ENCODE measurements around the gene CTSL. TPM values are rescaled to one million over a fixed set of nuclear protein-coding genes. Genes with fewer than 3 reads are reported as not detected.

Gene CTSL
- polyA plus RNA-seq, 1 donor: 37.5 TPM

DNA sequence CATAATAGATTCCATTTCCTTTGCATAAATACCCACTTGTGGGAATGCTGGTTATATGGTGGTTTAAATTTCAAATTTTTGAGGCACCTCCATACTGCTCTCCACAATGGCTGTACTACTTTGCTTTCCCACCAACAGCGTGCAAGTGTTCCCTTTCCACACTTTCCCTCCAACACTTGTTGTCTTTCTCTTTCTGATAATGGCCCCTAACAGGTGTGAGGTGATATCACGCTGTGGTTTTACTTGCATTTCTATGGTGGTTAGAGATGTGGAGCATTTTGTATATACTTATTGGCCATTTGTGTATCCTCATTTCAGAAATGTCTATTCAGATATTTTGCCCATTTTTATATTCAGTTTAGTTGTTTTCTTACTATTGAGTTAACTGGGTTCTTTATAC lies 34.6 kb downstream of the CTSL start:
- no peak for DNase-seq

DNA sequence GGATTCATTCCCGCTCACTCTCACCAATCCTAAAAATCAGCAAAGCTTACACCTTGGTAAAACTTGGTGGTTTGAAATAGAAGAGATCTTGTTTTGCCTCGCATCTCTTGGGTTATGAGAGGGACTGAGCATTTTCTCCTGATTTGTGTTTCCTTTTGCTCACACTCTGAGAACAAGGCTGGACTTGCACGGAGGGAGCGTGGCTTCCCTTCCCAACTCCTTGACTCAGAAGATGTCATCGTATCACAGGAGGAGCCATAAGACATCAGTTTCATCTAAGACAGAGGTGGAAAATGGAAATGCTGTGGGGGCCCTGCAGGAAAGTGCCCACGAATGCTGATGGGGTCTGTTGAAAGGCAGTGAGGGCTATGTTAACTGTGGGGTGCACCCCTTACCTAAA lies 37.4 kb downstream of the CTSL start:
- DNase-seq: no peak

DNA sequence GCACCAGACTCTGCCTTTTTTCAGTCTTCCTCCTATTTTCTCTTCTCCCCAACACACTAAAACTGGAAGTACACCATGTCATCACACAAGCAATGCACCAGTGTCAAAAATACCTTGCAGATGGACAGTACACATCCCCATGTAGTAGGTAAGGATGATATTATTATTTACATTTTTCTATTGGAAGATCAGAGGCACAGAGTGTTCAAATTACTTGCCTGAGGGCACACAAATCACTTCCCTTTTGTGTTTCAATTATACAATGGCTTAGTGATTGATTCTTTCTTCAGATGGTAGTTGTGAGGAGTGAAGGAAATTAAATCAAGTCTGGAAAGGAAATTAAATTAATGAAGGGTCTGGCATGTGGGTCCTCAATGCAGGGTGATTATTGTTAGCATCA lies 39.6 kb downstream of the CTSL start:
- DNase-seq: no peak

DNA sequence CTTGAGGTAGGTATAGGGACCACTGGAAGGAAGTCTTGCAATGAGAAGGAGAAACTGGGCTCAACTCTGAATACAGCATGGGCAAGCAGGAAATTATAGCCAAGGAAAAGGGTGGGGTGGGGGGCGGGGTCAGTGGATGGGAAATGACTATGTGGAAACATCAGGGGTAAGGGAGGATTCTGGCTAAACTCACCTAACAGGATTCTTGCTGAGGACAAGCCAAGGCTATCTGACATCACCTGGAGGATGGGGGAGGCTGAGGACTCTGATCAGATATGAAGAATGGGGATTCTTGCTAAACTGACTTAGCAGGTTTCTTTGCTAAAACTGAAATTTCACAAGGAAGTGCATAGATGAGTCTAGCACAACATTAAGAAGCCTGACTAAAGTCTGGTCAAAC lies 40.8 kb downstream of the CTSL start:
- no peak for DNase-seq

DNA sequence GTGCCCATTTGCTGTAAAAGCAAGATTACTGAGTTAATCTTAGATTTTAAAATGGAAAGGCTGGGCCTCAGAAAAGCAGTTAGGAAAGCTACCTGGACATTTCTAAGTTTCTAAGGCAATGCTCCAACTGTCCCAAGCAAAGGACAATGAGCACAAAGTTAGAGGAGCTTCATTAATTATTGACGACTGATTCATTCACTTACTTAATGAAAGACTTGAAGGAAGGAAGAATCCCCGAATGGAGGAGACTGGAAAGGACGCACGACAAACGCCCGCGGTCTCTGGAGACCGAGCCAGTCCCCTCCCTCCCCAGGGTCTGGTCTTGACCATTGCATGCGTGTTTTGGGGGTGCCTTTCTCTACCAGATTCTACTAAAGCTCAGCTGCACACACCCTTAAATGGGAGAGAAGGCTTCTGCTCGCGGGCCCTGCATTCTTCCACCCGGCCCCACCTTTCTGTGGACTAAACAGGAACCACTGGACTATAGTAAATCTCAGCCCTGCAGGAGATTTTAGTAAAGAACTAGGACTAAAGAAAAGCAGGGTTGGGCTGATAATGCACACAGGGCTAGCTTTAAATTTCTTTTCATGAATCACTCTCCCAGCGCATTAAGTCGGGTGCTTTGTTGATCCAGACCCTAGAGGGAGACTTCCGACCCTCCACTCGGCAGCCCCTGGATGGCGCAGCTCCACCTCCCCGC lies 44.8 kb downstream of the CTSL start:
- no peak for DNase-seq

DNA sequence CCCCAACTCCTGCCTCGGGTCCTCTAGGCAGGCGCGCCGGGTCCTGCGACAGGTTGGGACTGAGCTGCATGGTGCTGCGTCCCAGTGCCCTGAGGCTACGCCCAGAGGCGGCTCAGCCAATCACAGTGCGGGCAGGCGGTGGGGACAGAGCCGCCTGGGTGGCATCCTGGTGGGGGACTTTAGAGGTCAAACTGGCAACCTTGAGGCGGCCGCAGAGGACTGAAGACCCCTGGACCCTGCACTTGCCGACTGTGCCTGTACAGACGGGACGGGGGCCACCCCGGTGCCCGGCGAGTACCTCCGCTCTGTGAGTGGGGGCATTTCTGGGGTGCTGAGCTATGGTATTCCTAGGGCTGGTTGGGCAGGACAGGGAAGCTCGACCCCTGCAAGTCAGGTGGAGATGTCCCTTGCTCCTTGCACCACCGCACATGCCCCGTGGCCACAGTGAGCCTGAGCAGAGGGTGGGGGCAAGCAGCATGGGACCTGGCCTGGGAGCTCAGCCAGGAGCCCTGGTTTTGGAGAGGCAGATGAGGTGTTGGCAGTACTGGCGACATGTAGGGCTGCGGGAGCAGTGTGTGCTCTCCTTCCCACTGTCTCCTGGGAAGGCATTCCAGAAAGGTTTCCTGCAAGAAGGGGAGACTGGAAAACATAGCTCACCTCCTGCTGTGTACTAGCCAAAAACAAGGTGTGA lies 45.5 kb downstream of the CTSL start:
- no peak for DNase-seq

DNA sequence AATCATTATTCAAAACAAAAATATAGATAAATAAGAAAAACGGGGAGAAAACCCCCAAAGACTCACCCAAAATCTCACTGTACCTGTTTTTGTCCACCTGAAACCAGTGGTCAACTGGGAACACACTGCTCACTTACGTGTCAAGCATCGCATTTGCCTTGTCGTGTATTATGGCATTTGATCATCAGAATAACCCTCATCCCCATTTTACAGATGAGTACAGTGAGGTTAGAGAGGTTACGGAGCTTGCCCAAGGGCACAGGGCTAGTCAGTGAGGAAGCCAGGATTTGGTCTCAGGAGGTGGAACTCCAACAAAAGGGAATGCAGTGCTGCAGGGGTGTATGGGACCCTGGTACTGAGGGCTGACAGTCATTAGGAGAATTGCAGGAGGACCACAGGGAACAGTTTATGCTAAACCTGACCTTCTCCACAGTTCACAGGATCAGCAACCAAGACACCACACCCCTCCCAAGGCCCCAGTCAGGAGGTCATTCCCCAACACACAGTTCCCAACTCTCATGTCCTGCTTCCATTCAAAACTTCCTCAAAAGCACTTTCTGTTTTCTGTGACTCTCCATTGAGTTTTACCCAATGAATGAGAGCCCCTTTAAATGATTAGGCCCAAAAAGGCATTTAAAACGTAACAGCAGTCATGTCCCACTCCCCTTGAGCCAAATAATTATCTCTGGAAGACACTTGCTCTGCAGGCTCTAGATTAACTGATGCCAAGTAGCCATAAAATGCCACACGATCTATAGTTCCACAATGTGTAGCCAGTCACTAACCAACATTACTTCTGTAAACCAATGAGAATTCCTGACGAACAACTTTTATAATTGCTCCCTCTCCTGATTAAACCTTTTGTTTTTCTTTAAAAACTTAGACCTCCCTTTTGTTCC lies 50.8 kb downstream of the CTSL start:
- no peak for DNase-seq

DNA sequence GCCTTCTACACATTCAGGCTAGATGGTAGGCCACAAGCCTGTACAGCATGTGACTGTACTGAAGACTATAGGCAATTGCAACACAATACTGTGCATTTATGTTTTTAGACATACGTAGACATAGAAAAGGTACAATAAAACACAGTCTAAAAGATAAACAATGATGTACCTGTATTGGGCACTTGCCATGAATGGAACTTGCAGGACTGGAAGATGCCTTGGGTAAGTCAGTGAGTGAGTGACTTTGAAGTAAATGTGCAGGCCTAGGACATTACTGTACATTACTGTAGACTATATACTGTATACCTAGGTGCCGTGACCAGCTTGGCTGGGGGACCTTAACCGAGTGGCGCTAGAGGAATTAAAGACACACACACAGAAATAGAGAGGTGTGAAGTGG lies 53.1 kb downstream of the CTSL start:
- no peak for DNase-seq

Other genes starting within 250 kb of the CTSL start
- gene DAPK1, start 228.3 kb upstream of the CTSL start, polyA plus RNA-seq (ENCODE audit: insufficient read length): 25.5 TPM
- gene SPATA31E1, start 156.8 kb downstream of the CTSL start, polyA plus RNA-seq (ENCODE audit: insufficient read length): not detected
- gene SPATA31C1, start 191.8 kb downstream of the CTSL start, polyA plus RNA-seq (ENCODE audit: insufficient read length): not detected
- gene CDK20, start 248.4 kb downstream of the CTSL start, polyA plus RNA-seq (ENCODE audit: insufficient read length): 6.8 TPM